ENCODE results near the gene WNT11.

The WNT11 gene

GRCh38 chr11:76239483-76240160 lies 33.3 kb upstream of the WNT11 start:
- no peak for TF ChIP-seq CTCF (IDR thresholded peaks at IDR 0.05; ENCODE audit: borderline replicate concordance, control extremely low read depth, extremely low read depth, insufficient read depth, missing control alignments)
- DNase-seq (ENCODE audit: low spot score) = no peak
- in situ Hi-C loops (cut with MboI; ENCODE audit: low sequenced_read_pairs, unreplicated experiment) = no loop called here

GRCh38 chr11:76238551-76238950 lies 32.2 kb upstream of the WNT11 start:
- in situ Hi-C loops (cut with MboI; ENCODE audit: low sequenced_read_pairs, unreplicated experiment) = no loop called here
- no peak for TF ChIP-seq CTCF (IDR thresholded peaks at IDR 0.05; ENCODE audit: borderline replicate concordance, control extremely low read depth, extremely low read depth, insufficient read depth, missing control alignments)
- no peak for DNase-seq (ENCODE audit: low spot score)

- DNase-seq (ENCODE audit: low spot score) = no peak
- in situ Hi-C loops (cut with MboI; ENCODE audit: low sequenced_read_pairs, unreplicated experiment) = no loop called here
- TF ChIP-seq CTCF (IDR thresholded peaks at IDR 0.05; ENCODE audit: borderline replicate concordance, control extremely low read depth, extremely low read depth, insufficient read depth, missing control alignments) = peak; percentile 26
These were observed 31.6 kb upstream of the WNT11 start for GRCh38 chr11:76237914-76238313.

GRCh38 chr11:76237000-76237649 lies 30.8 kb upstream of the WNT11 start:
- no peak for DNase-seq (ENCODE audit: low spot score)
- in situ Hi-C loops (cut with MboI; ENCODE audit: low sequenced_read_pairs, unreplicated experiment) = no loop called here
- TF ChIP-seq CTCF (IDR thresholded peaks at IDR 0.05; ENCODE audit: borderline replicate concordance, control extremely low read depth, extremely low read depth, insufficient read depth, missing control alignments) = no peak

GRCh38 chr11:76236092-76236999 lies 30.0 kb upstream of the WNT11 start:
- in situ Hi-C loops (cut with MboI; ENCODE audit: low sequenced_read_pairs, unreplicated experiment) = no loop called here
- TF ChIP-seq CTCF (IDR thresholded peaks at IDR 0.05; ENCODE audit: borderline replicate concordance, control extremely low read depth, extremely low read depth, insufficient read depth, missing control alignments) = no peak
- DNase-seq (ENCODE audit: low spot score) = peak; percentile 79

GRCh38 chr11:76235233-76236091 lies 29.2 kb upstream of the WNT11 start:
- no peak for TF ChIP-seq CTCF (IDR thresholded peaks at IDR 0.05; ENCODE audit: borderline replicate concordance, control extremely low read depth, extremely low read depth, insufficient read depth, missing control alignments)
- in situ Hi-C loops (cut with MboI; ENCODE audit: low sequenced_read_pairs, unreplicated experiment) = no loop called here
- DNase-seq (ENCODE audit: low spot score) = peak; percentile 95

Measured in GM13976 (cell line).